ENCODE data around the gene MROH2B.

GRCh38 chr5:41003670-41004376, 67.3 kb downstream of the MROH2B start:
- TF ChIP-seq POLR2AphosphoS5 (IDR thresholded peaks at IDR 0.05), result no peak
- no peak for TF ChIP-seq POLR2A (IDR thresholded peaks at IDR 0.05)
- no peak for TF ChIP-seq CTCF (IDR thresholded peaks at IDR 0.05)

All from sigmoid colon (tissue), 4 donors.